SK-N-SH treated with all-trans-retinoic acid at 6 μM for 48 hours (cell line): Measurements from ENCODE around the gene RAE1.

ENCODE experiments used
- BACH2 ChIP-seq: fragments of 250-450 bp; sonication (Bioruptor Pico); IDR thresholded peaks from 2 replicates; pipeline ENCODE4 v1.9.0; 2021; ENCODE audit warnings: mild to moderate bottlenecking, borderline replicate concordance
- ISL1 ChIP-seq: fragments of 250-450 bp; sonication (Bioruptor Pico); IDR thresholded peaks from 2 replicates; pipeline ENCODE4 v2.1.2; 2022; ENCODE audit warnings: mild to moderate bottlenecking, moderate library complexity
- OSR1 ChIP-seq: fragments of 250-450 bp; sonication (Bioruptor Pico); IDR thresholded peaks from 2 replicates; pipeline ENCODE4 v1.8.0; 2022; ENCODE audit warnings: moderate library complexity, mild to moderate bottlenecking, inconsistent platforms
- PPARA ChIP-seq: fragments of 250-450 bp; sonication (Bioruptor Pico); IDR thresholded peaks from 2 replicates; pipeline ENCODE4 v1.5.0; 2020; ENCODE audit warnings: mild to moderate bottlenecking, borderline replicate concordance
- TCF4 ChIP-seq: fragments of 250-450 bp; sonication (Bioruptor Pico); IDR thresholded peaks from 2 replicates; pipeline ENCODE4 v1.8.0; 2021; ENCODE audit warnings: mild to moderate bottlenecking, moderate library complexity, borderline replicate concordance
- TOX ChIP-seq: fragments of 250-450 bp; sonication (Bioruptor Pico); IDR thresholded peaks from 2 replicates; pipeline ENCODE4 v1.8.0; 2021; ENCODE audit warnings: mild to moderate bottlenecking, moderate library complexity, borderline replicate concordance
- ZFP3 ChIP-seq: fragments of 250-450 bp; sonication (Bioruptor Pico); IDR thresholded peaks from 2 replicates; pipeline ENCODE4 v1.5.0; 2020; ENCODE audit warnings: mild to moderate bottlenecking, moderate library complexity
- ZFP30 ChIP-seq: fragments of 450-650 bp; formaldehyde crosslinking; IDR thresholded peaks from 2 replicates; pipeline ENCODE4 v1.5.0; 2022; ENCODE audit warnings: mild to moderate bottlenecking, moderate library complexity
- ZNF565 ChIP-seq: fragments of 450-650 bp; formaldehyde crosslinking; conservative IDR thresholded peaks from 2 replicates; pipeline ENCODE4 v1.5.0; 2020; ENCODE audit warnings: low read depth, mild to moderate bottlenecking, moderate library complexity
- ZNF8 ChIP-seq: fragments of 450-650 bp; formaldehyde crosslinking; IDR thresholded peaks from 2 replicates; pipeline ENCODE4 v1.5.0; 2020; ENCODE audit warnings: mild to moderate bottlenecking, moderate library complexity
- TF ChIP-seq, protein P1 (sequence below): fragments of 250-450 bp; sonication (Bioruptor Pico); IDR thresholded peaks from 2 replicates; pipeline ENCODE4 v1.5.0; 2020; ENCODE audit warnings: mild to moderate bottlenecking, moderate library complexity
- TF ChIP-seq, protein P2 (sequence below): fragments of 250-450 bp; sonication (Bioruptor Pico); IDR thresholded peaks from 2 replicates; pipeline ENCODE4 v1.8.0; 2021; ENCODE audit warnings: low read depth, mild to moderate bottlenecking, moderate library complexity, borderline replicate concordance
- TF ChIP-seq, protein P3 (sequence below): fragments of 250-450 bp; sonication (Bioruptor Pico); IDR thresholded peaks from 2 replicates; pipeline ENCODE4 v1.8.0; 2020; ENCODE audit warnings: mild to moderate bottlenecking, moderate library complexity, borderline replicate concordance
- TF ChIP-seq, protein P4 (sequence below): fragments of 250-450 bp; sonication (Bioruptor Pico); IDR thresholded peaks from 2 replicates; pipeline ENCODE4 v1.5.1; 2020; ENCODE audit warnings: low read depth, mild to moderate bottlenecking, moderate library complexity

DNA sequence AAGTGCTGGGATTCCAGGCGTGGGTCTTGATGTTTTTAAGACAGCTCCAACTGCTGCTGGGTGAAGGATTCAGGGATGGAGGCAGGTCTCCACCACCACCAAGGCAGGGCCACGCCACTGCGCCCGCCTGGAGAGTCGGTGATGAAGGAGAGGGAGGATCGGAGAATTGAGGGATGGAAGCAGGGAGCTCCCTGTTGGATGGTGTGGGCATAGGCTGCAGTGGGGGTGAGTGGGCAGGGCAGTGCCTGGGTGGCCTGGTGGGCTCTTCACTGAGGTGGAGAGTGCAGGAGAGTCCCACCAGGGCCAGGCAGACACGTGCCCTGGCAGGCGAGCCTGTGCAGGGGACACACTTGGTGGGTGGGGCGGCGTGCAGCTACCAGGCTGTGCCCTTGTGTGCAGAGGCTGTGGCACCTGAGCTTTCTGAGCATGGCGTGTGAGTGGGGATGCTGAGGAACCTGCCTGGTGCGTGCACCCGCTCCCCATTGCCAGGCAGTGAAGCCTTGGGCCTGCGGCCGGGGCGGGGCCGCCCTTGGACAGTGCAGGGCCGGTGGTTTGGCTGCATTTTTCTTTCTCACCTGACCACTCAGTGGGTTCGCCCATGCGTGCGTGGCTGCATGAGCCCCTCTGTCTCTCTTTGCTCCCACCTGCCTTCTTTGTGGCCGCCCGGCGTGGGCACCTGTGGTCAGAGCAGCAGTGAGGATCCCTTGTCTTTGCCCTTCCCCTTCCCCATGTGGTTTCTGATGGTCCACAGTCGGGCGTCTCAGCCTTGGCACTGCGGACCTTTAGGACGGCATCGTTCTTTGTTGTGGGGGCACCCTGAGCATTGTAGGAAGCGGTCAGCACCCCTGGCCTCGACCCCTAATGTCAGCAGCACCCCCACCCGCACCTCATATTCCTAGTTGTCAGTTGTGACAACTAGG is 51.4 kb downstream of the RAE1 start:
- TF ChIP-seq ISL1 (no peak), ZNF565 (CRISPR knock-in tag) (no peak), TOX (no peak), ZNF8 (CRISPR knock-in tag) (no peak), PPARA (CRISPR knock-in tag) (no peak), ZFP3 (CRISPR knock-in tag) (no peak), TCF4 (CRISPR knock-in tag) (no peak), ZFP30 (CRISPR knock-in tag) (no peak), BACH2 (CRISPR knock-in tag) (no peak), OSR1 (CRISPR knock-in tag) (no peak)
- TF ChIP-seq, protein P1, sequence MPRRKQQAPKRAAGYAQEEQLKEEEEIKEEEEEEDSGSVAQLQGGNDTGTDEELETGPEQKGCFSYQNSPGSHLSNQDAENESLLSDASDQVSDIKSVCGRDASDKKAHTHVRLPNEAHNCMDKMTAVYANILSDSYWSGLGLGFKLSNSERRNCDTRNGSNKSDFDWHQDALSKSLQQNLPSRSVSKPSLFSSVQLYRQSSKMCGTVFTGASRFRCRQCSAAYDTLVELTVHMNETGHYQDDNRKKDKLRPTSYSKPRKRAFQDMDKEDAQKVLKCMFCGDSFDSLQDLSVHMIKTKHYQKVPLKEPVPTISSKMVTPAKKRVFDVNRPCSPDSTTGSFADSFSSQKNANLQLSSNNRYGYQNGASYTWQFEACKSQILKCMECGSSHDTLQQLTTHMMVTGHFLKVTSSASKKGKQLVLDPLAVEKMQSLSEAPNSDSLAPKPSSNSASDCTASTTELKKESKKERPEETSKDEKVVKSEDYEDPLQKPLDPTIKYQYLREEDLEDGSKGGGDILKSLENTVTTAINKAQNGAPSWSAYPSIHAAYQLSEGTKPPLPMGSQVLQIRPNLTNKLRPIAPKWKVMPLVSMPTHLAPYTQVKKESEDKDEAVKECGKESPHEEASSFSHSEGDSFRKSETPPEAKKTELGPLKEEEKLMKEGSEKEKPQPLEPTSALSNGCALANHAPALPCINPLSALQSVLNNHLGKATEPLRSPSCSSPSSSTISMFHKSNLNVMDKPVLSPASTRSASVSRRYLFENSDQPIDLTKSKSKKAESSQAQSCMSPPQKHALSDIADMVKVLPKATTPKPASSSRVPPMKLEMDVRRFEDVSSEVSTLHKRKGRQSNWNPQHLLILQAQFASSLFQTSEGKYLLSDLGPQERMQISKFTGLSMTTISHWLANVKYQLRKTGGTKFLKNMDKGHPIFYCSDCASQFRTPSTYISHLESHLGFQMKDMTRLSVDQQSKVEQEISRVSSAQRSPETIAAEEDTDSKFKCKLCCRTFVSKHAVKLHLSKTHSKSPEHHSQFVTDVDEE (CRISPR knock-in tag) = no peak
- TF ChIP-seq, protein P2, sequence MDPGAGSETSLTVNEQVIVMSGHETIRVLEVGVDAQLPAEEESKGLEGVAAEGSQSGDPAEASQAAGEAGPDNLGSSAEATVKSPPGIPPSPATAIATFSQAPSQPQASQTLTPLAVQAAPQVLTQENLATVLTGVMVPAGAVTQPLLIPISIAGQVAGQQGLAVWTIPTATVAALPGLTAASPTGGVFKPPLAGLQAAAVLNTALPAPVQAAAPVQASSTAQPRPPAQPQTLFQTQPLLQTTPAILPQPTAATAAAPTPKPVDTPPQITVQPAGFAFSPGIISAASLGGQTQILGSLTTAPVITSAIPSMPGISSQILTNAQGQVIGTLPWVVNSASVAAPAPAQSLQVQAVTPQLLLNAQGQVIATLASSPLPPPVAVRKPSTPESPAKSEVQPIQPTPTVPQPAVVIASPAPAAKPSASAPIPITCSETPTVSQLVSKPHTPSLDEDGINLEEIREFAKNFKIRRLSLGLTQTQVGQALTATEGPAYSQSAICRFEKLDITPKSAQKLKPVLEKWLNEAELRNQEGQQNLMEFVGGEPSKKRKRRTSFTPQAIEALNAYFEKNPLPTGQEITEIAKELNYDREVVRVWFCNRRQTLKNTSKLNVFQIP (CRISPR knock-in tag) = no peak
- TF ChIP-seq, protein P3, sequence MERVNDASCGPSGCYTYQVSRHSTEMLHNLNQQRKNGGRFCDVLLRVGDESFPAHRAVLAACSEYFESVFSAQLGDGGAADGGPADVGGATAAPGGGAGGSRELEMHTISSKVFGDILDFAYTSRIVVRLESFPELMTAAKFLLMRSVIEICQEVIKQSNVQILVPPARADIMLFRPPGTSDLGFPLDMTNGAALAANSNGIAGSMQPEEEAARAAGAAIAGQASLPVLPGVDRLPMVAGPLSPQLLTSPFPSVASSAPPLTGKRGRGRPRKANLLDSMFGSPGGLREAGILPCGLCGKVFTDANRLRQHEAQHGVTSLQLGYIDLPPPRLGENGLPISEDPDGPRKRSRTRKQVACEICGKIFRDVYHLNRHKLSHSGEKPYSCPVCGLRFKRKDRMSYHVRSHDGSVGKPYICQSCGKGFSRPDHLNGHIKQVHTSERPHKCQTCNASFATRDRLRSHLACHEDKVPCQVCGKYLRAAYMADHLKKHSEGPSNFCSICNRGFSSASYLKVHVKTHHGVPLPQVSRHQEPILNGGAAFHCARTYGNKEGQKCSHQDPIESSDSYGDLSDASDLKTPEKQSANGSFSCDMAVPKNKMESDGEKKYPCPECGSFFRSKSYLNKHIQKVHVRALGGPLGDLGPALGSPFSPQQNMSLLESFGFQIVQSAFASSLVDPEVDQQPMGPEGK (CRISPR knock-in tag) = no peak
- TF ChIP-seq, protein P4, sequence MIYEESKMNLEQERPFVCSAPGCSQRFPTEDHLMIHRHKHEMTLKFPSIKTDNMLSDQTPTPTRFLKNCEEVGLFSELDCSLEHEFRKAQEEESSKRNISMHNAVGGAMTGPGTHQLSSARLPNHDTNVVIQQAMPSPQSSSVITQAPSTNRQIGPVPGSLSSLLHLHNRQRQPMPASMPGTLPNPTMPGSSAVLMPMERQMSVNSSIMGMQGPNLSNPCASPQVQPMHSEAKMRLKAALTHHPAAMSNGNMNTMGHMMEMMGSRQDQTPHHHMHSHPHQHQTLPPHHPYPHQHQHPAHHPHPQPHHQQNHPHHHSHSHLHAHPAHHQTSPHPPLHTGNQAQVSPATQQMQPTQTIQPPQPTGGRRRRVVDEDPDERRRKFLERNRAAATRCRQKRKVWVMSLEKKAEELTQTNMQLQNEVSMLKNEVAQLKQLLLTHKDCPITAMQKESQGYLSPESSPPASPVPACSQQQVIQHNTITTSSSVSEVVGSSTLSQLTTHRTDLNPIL (CRISPR knock-in tag) = no peak
